Right lobe of liver (tissue), 6 donors: ENCODE measurements around the gene MPG. TPM values are rescaled to one million over a fixed set of nuclear protein-coding genes. Genes with fewer than 3 reads are reported as not detected.

Experiments
- ATAC-seq, 4 donors: fragments of 200-7000 bp; cut with Tn5 transposase; one replicate each; pipeline ENCODE4 v1.9.1; 2020; ENCODE audit warnings: mild to moderate bottlenecking in 4 of 4, moderate library complexity in 4 of 4
- DNase-seq, 3 donors: peaks; one replicate each; pipeline ENCODE4 v3.0.0-alpha.2; 2020
- H3K27ac ChIP-seq, 3 donors: fragments of 200-600 bp; one replicate each; pipeline ENCODE4 v1.8.0; 2022
- H3K27me3 ChIP-seq, 2 donors: fragments of 200-600 bp; one replicate each; pipeline ENCODE4 v1.8.0; 2022
- H3K36me3 ChIP-seq, 4 donors: fragments of 200-600 bp; sonication (generic) in 1 of 4; one replicate each; pipeline versions ENCODE4 v1.5.1 to v1.8.0; 2017 to 2022; ENCODE audit warnings: control low read depth in 1 of 4
- H3K4me1 ChIP-seq, 4 donors: fragments of 200-600 bp; sonication (generic) in 1 of 4; one replicate each; pipeline versions ENCODE4 v1.5.1 to v1.8.0; 2017 to 2022; ENCODE audit warnings: control low read depth in 1 of 4
- H3K4me3 ChIP-seq, 3 donors: fragments of 200-600 bp; one replicate each; pipeline ENCODE4 v1.8.0; 2022
- H3K9me3 ChIP-seq, 4 donors: fragments of 200-600 bp; sonication (generic) in 1 of 4; one replicate each; pipeline versions ENCODE4 v1.5.1 to v1.8.0; 2017 to 2022; ENCODE audit warnings: control low read depth in 1 of 4
- POLR2A ChIP-seq: fragments of 450-650 bp; IDR thresholded peaks from one replicate; pipeline ENCODE4 v1.6.1; 2017; ENCODE audit warnings: antibody characterized with exemption, mild to moderate bottlenecking
- WGBS: methylation state at CpG from one replicate; pipeline ENCODE4 v1.1.6; 2018; ENCODE audit warnings: low coverage, low lambda C conversion rate; ENCODE audit not compliant: insufficient coverage; ENCODE audit errors: missing lambda C conversion rate; 5-methylcytosine and 5-hydroxymethylcytosine counted together
- intact Hi-C, 2 donors: fragments of 100-400 bp; cut with DNase I; formaldehyde crosslinking; loops; one replicate each; pipeline versions ENCODE4 v1.11.2 to v1.14.1; 2022
- total RNA-seq, 6 experiments: library from RNA; depleted of rRNA in 2 of 6; stranded (reverse); fragments of >200 nt in 2 of 6; fragmentation: NEBNext Ultra II Directional in 3 of 6; extraction: Animal tissue kit (Norgen Biotek cat#: 25700) in 3 of 6; gene quantifications; one replicate each; pipeline versions ENCODE4 v1.1.0 to v1.2.4, GENCODE V29; 2016 to 2023
- TF ChIP-seq, protein P1 (sequence below), 4 donors: fragments of 200-600 bp in 3 of 4; fragments of 450-650 bp in 1 of 4; IDR thresholded peaks; one replicate each; pipeline versions ENCODE4 v1.5.1 to v1.8.0; 2016 to 2022; ENCODE audit warnings: antibody characterized with exemption in 4 of 4, mild to moderate bottlenecking in 2 of 4
- donor health status: DM: no; HTN: yes; CAD: no.
- donor health status: DM: no; HTN: no; CAD: no.
- donor health status: DM: no; HTN: no; CAD: no.
- donor health status: DM: no; HTN: yes; CAD: no.
- donor health status: DM: no; HTN: yes; CAD: no.

MPG gene
- total RNA-seq, 6 experiments from 2014 or later = 20.7 to 76.4 (median 26.9) TPM

DNA sequence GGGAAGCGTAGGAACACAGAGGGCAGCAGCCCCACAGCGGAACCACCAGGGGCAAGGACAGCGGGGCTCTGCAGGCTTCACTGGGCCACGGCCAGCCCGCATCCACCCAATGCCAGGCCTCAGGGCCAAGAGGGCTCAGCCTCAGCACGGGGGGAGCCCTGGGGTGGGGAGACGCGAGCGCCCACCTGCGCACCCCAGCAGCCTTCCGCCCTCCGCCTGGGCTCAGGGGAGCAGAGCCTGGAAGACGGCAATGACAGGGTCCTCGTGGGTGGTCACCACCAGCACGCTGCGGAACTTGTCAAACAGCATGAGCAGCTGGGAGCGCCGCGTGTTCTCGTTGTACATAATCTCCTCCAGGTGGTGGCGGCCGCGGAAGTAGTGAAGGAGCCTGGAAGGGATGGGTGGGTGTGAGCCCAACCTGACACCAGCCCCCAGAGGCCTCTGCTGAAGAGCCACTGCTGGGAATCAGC, 8.5 kb downstream of the MPG start:
- WGBS = 90% methylated on average over 10 of the region's 23 CpGs
- intact Hi-C loops = no loop called here
- Histone ChIP-seq H3K4me3 (no peak overlapping the region), H3K27me3 (no peaks in the 10 kb centered on the region), H3K4me1 (no peaks in the 10 kb centered on the region), H3K9me3 (no peaks in the 10 kb centered on the region), H3K36me3 (peaks cover 0 to 34% (median 4%) of the 10 kb centered on the region in 4 donors), H3K27ac (no peak overlapping the region)
- TF ChIP-seq POLR2A = no peak
- TF ChIP-seq, protein P1, sequence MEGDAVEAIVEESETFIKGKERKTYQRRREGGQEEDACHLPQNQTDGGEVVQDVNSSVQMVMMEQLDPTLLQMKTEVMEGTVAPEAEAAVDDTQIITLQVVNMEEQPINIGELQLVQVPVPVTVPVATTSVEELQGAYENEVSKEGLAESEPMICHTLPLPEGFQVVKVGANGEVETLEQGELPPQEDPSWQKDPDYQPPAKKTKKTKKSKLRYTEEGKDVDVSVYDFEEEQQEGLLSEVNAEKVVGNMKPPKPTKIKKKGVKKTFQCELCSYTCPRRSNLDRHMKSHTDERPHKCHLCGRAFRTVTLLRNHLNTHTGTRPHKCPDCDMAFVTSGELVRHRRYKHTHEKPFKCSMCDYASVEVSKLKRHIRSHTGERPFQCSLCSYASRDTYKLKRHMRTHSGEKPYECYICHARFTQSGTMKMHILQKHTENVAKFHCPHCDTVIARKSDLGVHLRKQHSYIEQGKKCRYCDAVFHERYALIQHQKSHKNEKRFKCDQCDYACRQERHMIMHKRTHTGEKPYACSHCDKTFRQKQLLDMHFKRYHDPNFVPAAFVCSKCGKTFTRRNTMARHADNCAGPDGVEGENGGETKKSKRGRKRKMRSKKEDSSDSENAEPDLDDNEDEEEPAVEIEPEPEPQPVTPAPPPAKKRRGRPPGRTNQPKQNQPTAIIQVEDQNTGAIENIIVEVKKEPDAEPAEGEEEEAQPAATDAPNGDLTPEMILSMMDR (IDR thresholded peaks at IDR 0.05) = no peak
- DNase-seq (no peak), ATAC-seq (peak in 1 of 4 donors; percentile 4)

DNA sequence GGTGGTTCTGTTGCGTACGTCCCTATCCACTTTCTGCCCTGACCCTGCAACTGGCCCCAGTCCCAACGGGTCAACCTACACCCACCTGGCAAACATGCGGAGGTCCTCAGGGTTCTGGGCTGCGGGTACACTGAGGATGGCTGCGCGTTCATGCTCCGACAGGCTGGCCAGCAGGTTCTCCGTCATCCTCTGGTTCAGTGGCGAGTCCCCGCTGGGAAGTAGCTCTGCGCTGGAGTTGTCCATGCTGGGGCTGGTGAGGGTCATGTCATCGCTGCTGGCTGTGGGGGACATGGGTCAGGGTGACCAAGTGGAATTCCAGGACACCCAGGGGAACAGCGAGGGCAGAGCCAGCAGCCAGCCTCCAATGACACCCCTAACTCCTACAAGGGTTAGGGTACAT, 10.6 kb downstream of the MPG start:
- no peaks in the 10 kb centered on the region for H3K4me1 ChIP-seq
- no peak overlapping the region for H3K27ac ChIP-seq
- 95% methylated on average over 7 of the region's 14 CpGs for WGBS
- no peaks in the 10 kb centered on the region for H3K27me3 ChIP-seq
- DNase-seq (no peak), ATAC-seq (no peak)
- intact Hi-C loops = no loop called here
- TF ChIP-seq POLR2A = no peak
- TF ChIP-seq, protein P1 (IDR thresholded peaks at IDR 0.05) = no peak
- no peak overlapping the region for H3K4me3 ChIP-seq
- H3K9me3 ChIP-seq = no peaks in the 10 kb centered on the region
- H3K36me3 ChIP-seq = peaks cover 0 to 32% (median 4%) of the 10 kb centered on the region in 4 donors

DNA sequence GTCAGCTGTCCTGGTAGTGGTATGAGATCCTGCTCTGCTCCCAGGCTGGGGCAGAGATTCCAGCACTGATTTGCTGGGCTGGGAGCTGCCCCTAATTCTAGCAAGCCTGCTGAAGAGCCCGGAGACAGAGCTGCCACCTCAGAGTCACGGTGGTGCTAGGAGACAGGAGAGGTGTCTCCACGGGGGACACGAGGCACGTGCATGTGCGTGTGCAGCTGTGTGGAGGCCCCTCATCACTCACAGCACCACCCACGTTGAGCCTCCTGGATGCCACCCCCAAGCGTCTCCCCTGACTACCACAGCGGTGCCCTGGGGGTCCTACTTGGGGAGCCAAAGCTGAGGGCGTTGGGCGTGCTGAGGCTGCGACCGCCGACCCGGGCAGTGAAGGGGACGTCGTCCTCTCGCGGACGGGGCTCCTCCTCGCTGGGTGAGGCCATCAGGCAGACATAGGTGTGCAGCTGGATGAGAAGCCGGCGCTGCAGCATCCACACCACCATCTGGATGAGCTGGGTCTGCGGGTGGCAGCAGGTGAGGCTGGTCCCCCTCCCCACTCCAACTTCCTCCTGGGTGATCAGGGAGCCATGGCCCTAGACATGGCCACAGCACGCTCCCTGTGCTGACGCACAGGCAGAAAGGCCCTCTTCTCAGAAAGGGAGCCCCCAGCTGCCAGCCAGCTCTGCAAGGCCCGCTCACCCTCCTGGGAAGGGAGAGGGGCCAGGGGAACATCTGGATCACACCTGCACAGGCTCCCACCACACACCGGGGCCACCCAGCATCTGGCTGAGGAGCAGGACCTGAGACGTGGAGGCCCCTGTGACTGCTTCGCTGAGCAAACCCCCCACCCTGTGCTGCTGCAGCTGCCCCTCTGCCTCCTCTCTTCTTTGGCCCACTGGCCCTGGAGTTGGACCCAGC, 11.6 kb downstream of the MPG start:
- DNase-seq (no peak), ATAC-seq (no peak)
- 60% methylated on average over 1 of the region's 30 CpGs for WGBS
- Histone ChIP-seq H3K9me3 (no peaks in the 10 kb centered on the region), H3K4me1 (no peaks in the 10 kb centered on the region), H3K36me3 (peaks cover 0 to 32% (median 4%) of the 10 kb centered on the region in 4 donors), H3K27me3 (no peaks in the 10 kb centered on the region), H3K4me3 (no peak overlapping the region), H3K27ac (no peak overlapping the region)
- intact Hi-C loops = no loop called here
- TF ChIP-seq POLR2A = no peak
- TF ChIP-seq, protein P1 (IDR thresholded peaks at IDR 0.05) = no peak

DNA sequence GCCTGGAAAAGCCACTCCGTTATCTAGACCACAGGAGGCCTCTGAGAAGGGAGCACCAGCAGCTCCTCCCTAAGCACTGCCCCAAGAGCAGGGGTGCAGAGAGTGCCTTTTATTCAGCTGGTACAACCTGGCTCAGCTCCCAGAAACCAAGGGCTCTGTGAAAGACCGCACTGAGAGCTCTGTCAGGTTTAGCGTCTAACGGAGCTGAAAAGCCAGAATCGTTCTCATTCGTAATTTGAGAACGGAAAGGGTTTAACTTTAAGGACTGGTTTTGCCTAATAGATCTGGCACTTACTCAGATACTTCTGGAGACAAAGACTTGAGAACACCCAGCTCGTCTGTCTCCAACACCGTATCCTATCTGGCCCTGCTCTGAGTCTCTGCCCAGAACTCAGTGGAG, 13.5 kb downstream of the MPG start:
- no peak for DNase-seq
- peak in 2 of 4 donors; percentile 5 to 26 for ATAC-seq
- Histone ChIP-seq H3K4me1 (no peaks in the 10 kb centered on the region), H3K36me3 (peaks cover 0 to 23% (median 4%) of the 10 kb centered on the region in 4 donors), H3K9me3 (no peaks in the 10 kb centered on the region), H3K27me3 (no peaks in the 10 kb centered on the region), H3K4me3 (no peak overlapping the region), H3K27ac (no peak overlapping the region)
- WGBS = 60% methylated on average over 9 of the region's 9 CpGs
- no peak for TF ChIP-seq POLR2A
- TF ChIP-seq, protein P1 (IDR thresholded peaks at IDR 0.05) = no peak
- intact Hi-C loops = no loop called here
